ENCODE results near the gene COMTD1. TPM values are rescaled to one million over a fixed set of nuclear protein-coding genes. Genes with fewer than 3 reads are reported as not detected.

Gene COMTD1
- total and polyA plus RNA-seq, 2 of the 8 experiments (the other 6 are each of a cell fraction or from before 2014, with no cell fraction given): 31.9 to 42.4 TPM

DNA sequence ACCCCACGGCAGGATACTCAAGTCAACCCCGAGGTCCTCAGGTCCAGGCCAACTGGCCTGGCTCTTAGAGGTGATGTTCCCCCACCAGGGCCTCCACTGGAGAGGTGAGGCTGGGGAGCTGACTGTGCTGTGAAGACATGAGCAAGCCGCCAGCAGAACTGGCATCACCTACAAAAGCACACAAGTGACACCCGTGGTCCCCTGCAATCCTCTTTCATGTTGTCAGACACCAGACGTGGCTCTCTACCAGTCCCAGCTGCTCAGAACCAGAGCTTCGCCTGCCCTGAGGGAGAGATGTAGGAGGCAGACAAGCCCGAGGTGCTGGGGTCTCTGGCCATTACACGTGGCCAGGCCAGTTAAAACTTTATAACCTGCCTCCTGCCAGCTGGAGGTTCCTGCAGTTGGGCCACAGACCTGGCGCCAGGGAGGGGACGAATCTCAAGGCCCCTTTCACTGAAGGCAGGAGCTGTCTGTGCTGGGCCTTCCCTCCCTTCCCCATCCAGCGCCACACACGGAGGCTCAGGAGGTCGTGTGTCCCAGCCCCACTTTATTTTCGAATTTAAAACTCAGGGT, 2.2 kb downstream of the COMTD1 start:
- Histone ChIP-seq H4K20me1 (replicated peaks in 1 of 2; ENCODE audit: control insufficient read depth in 1 of 2, insufficient read depth in 2 of 2, low read length in 2 of 2) (peaks cover 3% of the 10 kb centered on the region in 2 experiments), H4K91ac (replicated peaks; ENCODE audit: insufficient read length, low read length) (peak overlapping the region; percentile 44), H3K14ac (ENCODE audit: insufficient read length) (no peak overlapping the region), H3K23ac (ENCODE audit: insufficient read length) (no peak overlapping the region), H2BK5ac (ENCODE audit: low read depth, low read length) (peak overlapping the region; percentile 85), H4K8ac (ENCODE audit: extremely low read depth, insufficient read depth, low read length) (peak overlapping the region; percentile 90), H3K56ac (replicated peaks; ENCODE audit: insufficient read length, low read depth, low read length) (no peak overlapping the region), H3K27me3 (replicated peaks in 1 of 4; ENCODE audit: control insufficient read depth in 3 of 4, extremely low read depth in 1 of 4, insufficient read depth in 3 of 4, low read length in 3 of 4) (no peaks in the 10 kb centered on the region), H3K27ac (ENCODE audit: low read depth, low read length) (peak overlapping the region; percentile 48; the same call in 1 of the 2 replicates), H4K5ac (ENCODE audit: insufficient read length, low read depth, low read length) (peak overlapping the region; percentile 87), H3K4ac (replicated peaks; ENCODE audit: insufficient read length, low read depth, low read length) (no peak overlapping the region), H3K18ac (ENCODE audit: extremely low read depth, low read length) (peak overlapping the region; percentile 95), H3K36me3 (ENCODE audit: control insufficient read depth in 2 of 4, insufficient read depth in 4 of 4, low read length in 3 of 4) (peaks cover 13 to 41% (median 19%) of the 10 kb centered on the region in 4 experiments), H2BK20ac (ENCODE audit: low read length) (no peak overlapping the region; the same call in 1 of the 2 replicates), H3K4me1 (replicated peaks in 1 of 4; ENCODE audit: control insufficient read depth in 3 of 4, insufficient read depth in 4 of 4, low read length in 3 of 4) (peaks cover 0 to 15% (median 10%) of the 10 kb centered on the region in 4 experiments; a peak in 6 of 7 replicates), H3K4me3 (ENCODE audit: extremely low read depth in 1 of 4, insufficient read depth in 2 of 4, low read depth in 3 of 4, low read length in 4 of 4) (peak overlapping the region; percentile 27 to 70 (median 47); a peak in 6 of 8 replicates), H2BK120ac (replicated peaks; ENCODE audit: low read depth, low read length) (no peak overlapping the region), H3K9ac (replicated peaks in 1 of 4; ENCODE audit: extremely low read depth in 1 of 4, low read depth in 3 of 4, low read length in 3 of 4) (peak overlapping the region in 3 of 4 experiments; percentile 63 to 70 (median 67); a peak in 6 of 7 replicates), H2BK15ac (ENCODE audit: low read length) (peak overlapping the region; percentile 61; the same call in 1 of the 2 replicates), H2AK5ac (ENCODE audit: low read depth, low read length) (peak overlapping the region; percentile 97), H3K9me3 (ENCODE audit: insufficient read depth in 2 of 2, low read depth in 1 of 2, low read length in 1 of 2) (no peaks in the 10 kb centered on the region), H3K79me1 (ENCODE audit: low read depth, low read length) (no peaks in the 10 kb centered on the region), H3K79me2 (ENCODE audit: control insufficient read depth in 1 of 2, insufficient read depth in 2 of 2, low read length in 2 of 2) (peaks cover 0 to 8% of the 10 kb centered on the region in 2 experiments; a peak in 3 of 4 replicates), H2AFZ (ENCODE audit: low read length) (peak overlapping the region; percentile 36; the same call in 1 of the 2 replicates), H2BK12ac (ENCODE audit: low read depth, low read length) (0 out of 2 replicates have a peak overlapping the region, but pooled peaks have one; percentile 75), H3K23me2 (ENCODE audit: low read depth, low read length) (peaks cover 13% of the 10 kb centered on the region; the same call in 1 of the 2 replicates), H3K4me2 (ENCODE audit: insufficient read depth in 1 of 2, low read depth in 2 of 2, low read length in 2 of 2) (peak overlapping the region; percentile 83 to 93)
- DNase-seq (ENCODE audit: low read depth in 1 of 2, low spot score in 2 of 2) (no peak), FAIRE-seq (no peak)
- POLR2A ChIA-PET (ENCODE audit: partially characterized antibody): interaction anchor here (0.6 to 27.6 kb wide), 12 partner anchors 12 to 1876 kb away, joined by 3 to 801 read pairs (median 4); partner anchors contain the start of genes SAMD8 and VDAC2
- WGBS, 2 experiments (ENCODE audit: extremely low coverage in 1 of 2, insufficient coverage in 1 of 2, insufficient read length in 1 of 2, insufficient replicate concordance in 2 of 2, low coverage in 1 of 2, low lambda C conversion rate in 2 of 2, missing lambda C conversion rate in 1 of 2): 57% methylated on average over 13 of the region's 14 CpGs; no CpG with 5 or more reads in 1 of the 2 experiments
- TF ChIP-seq CREB1 (IDR thresholded peaks at IDR 0.05) (no peak), POLR2AphosphoS5 (IDR thresholded peaks at IDR 0.05; ENCODE audit: low read depth, low read length) (0 out of 2 replicates have a peak, but pooled peaks have one; percentile 3)
- TF ChIP-seq, protein P1, sequence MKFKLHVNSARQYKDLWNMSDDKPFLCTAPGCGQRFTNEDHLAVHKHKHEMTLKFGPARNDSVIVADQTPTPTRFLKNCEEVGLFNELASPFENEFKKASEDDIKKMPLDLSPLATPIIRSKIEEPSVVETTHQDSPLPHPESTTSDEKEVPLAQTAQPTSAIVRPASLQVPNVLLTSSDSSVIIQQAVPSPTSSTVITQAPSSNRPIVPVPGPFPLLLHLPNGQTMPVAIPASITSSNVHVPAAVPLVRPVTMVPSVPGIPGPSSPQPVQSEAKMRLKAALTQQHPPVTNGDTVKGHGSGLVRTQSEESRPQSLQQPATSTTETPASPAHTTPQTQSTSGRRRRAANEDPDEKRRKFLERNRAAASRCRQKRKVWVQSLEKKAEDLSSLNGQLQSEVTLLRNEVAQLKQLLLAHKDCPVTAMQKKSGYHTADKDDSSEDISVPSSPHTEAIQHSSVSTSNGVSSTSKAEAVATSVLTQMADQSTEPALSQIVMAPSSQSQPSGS (IDR thresholded peaks at IDR 0.05; ENCODE audit: low read length): 0 out of 2 replicates have a peak, but pooled peaks have one; percentile 21
- CTCF ChIA-PET (ENCODE audit: partially characterized antibody): interaction anchor here (1.3 to 18.9 kb wide), 6 partner anchors 10 to 87 kb away, joined by 3 to 209 read pairs (median 42); partner anchors contain the start of gene VDAC2
